SK-MEL-5 (cell line): ENCODE data around the gene CLEC4F. TPM values are rescaled to one million over a fixed set of nuclear protein-coding genes. Genes with fewer than 3 reads are reported as not detected.

Experiments used
- DNase-seq: peaks from one replicate; pipeline ENCODE4 v3.0.0-alpha.2; 2016; ENCODE audit warnings: low read depth, low spot score
- in situ Hi-C: cut with HindIII; loops from 2 replicates; pipeline ENCODE4 v1.10.0; 2016; ENCODE audit warnings: low sequenced_read_pairs, high pct_unique_total_duplicates, low pct_unique_long_range_greater_than_20kb
- small RNA-seq, 2 experiments: library from RNA; depleted of rRNA; stranded (forward); fragments of <200 nt; gene quantifications; one replicate each; pipeline ENCODE3, GENCODE V24; 2014
- total RNA-seq: library from RNA; depleted of rRNA; stranded (reverse); fragments of >200 nt; shearing (Covaris generic); gene quantifications from 2 replicates; pipeline ENCODE4 v1.2.3, GENCODE V29; 2014; rRNA removed

The CLEC4F gene
- total RNA-seq, 1 experiment from 2014 or later = not detected

DNA sequence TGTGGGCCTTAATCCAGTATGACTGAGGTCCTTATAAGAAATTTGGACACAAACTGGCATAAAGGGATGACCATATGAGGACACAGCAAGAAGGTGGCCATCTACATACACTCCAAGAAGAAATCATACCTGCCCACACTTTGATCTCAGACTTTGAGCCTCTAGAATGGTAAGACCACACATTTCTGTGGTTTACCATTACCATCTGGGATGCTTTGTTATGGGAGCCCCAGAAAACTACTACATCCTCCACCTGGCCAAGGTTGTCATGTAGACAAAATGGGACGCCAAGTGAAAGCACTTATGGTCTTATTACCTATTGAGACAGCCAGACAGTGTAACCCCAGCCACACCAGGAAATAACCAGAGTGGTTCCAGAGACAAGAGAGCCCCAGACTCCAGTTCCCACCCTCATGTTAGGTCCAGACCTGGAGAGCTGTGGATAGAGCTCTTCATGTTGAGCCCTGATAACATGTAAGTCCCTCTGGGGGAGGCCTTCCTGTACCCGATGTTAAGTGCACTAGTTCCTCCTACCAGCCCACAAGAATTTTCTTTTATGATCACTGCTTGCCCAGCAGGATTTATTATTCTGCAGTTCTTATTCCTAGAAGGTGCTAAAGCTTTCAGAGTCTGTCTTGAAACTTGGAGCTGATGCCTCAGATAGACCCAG lies 47.8 kb downstream of the CLEC4F start:
- no peak for DNase-seq
- in situ Hi-C loops = no loop called here

DNA sequence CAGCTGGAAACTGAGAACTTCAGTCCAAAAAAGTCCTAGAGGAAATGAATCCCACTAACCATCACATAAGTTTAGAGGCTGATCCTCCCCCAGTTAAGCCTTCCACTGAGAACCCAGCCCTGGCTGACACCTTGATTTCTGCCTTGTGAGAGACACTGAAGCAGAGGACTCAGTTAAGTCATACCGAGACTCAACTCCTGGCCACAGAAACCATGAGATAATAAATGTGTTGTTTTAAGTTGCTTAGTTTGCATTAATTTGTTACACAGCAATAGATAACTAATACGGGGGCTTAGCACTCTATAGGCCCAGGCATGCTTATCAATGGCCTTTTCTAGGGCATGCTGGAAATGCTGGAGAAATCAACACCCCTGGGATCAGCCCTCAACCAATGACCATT lies 49.0 kb downstream of the CLEC4F start:
- DNase-seq = no peak
- in situ Hi-C loops = no loop called here

- no peak for DNase-seq
- in situ Hi-C loops = no loop called here
Measured at GRCh38 chr2:70769450-70769849, 50.9 kb downstream of the CLEC4F start.

GRCh38 chr2:70768590-70769085 lies 51.8 kb downstream of the CLEC4F start:
- in situ Hi-C loops = no loop called here
- no peak for DNase-seq

DNA sequence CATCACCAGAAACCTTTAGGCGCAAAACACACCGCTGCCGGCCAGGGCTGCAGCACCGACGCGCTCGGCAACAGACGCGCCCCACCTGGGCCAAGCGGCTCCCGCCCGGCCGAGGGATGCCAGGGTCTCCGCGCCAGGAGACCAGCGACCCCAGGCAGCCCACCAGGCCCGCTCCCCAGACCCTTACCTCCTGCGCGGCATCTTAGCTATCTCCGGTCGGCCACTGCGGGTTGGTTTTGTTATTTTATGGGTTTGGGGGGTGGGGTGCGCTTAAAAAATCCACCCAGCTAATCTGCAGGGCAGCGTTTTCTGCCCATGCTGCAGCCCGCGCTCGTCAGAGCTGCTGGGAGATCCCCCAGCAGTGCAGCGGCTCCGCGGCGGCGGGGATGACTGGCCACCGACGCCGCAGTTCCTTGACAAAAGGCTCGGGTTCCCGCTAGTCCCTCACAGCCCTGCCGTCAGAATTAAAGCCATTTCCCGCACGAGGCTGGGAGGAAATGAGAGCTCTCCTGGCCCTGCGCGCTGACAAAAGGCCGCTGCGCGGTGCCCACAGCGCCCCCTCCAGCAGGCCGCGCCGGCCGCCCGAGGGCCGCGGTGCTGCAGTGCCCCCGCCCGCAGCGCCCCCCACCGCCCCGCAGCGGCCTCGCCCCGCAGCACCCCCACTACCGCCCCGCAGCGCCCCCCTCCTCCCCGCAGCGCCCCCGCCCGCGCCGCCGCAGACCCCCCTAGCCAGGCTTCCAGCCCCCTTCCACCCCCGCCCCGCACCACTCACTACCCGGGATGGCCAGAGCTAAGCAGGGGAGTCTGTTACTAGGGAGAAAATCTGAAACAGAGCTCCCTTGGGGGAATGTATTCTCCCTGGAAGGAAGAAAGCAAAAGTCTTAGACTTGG lies 52.5 kb downstream of the CLEC4F start, which contains the start of gene ADD2:
Gene ADD2 (minus strand): TSS at position 502 of the 891 bp plus-strand sequence. CDS start 61,792 bp downstream, outside the sequence.
- in situ Hi-C loops = no loop called here
- peak; percentile 55 for DNase-seq

DNA sequence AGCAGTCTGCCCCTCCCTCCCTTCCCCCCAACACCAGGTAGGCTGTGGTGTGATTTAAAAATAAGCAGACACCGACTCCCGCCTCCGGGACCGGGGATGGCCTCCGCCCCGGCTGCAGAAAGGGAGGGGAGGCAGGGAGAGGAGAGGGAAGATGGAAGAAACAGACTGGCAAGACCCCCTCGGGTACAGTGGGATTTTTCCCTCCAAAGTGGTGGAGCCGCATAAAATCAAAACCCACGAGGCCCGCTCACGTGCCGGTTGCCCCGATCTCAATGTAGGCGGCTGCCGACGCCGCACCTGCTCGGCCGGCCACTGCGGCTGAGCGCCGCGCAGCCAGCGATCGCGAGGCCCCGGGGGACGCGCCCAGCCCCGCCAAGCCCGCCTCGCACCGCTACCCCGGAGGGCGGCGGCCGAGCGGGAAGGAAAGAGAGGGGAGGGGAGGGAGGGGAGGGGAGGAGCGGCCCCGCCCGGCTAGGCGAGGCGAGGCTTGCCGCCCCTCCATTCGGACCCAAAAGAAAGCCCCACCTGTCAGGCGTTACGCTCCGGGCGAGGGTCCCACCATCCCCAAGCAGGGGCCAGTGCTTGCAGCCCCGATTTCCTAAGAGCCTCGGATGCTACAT lies 53.2 kb downstream of the CLEC4F start:
- in situ Hi-C loops = no loop called here
- no peak for DNase-seq

GRCh38 chr2:70766357-70767078 lies 53.9 kb downstream of the CLEC4F start:
- no peak for DNase-seq
- in situ Hi-C loops = no loop called here

DNA sequence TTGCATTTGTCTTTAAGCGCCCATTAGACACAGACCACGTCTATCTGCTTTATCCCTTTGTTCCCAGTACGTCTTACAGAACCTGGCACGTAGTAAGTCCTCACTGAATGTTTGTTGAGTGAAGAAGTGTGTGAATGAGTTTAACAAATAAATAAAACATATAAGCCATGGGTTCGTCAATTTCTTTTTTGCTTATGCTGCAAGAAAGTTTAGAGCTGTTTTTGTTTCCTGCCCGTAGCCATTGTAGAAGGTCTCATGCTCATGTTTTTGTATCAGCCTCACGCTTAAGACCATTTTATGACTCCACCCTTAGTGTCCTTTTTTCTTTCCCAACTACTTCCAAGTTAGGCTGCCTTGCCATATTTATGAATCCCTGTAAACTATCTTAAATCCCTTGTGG lies 54.9 kb downstream of the CLEC4F start:
- in situ Hi-C loops = no loop called here
- DNase-seq = no peak

- no peak for DNase-seq
- in situ Hi-C loops = no loop called here
Measured at GRCh38 chr2:70759446-70759845, 61.0 kb downstream of the CLEC4F start.

Small RNA genes within 50 kb of the gene (small RNA-seq; reads per million reads assigned to genes)
- 0 reads per million in 2 experiments for gene HMGN2P21

Other genes with a start within 250 kb of the CLEC4F start
- 5.2 and 5.7 TPM in 2 replicates for gene ADD2, start 52.4 kb downstream of the CLEC4F start, total RNA-seq
- gene FIGLA, start 30.0 kb downstream of the CLEC4F start, total RNA-seq = not detected in 2 replicates
- gene CD207, start 15.2 kb upstream of the CLEC4F start, total RNA-seq = 0.08 TPM in 1 of 2 replicates, not detected in the other
- 2.0 and 4.5 TPM in 2 replicates for gene VAX2, start 80.0 kb upstream of the CLEC4F start, total RNA-seq
- gene ATP6V1B1, start 115.3 kb upstream of the CLEC4F start, total RNA-seq = 2.5 TPM in 1 of 2 replicates, not detected in the other
- gene ANKRD53, start 158.0 kb upstream of the CLEC4F start, total RNA-seq = not detected in 2 replicates
- 55.3 and 59.5 TPM in 2 replicates for gene TEX261, start 174.3 kb upstream of the CLEC4F start, total RNA-seq
- 66.9 and 85.2 TPM in 2 replicates for gene NAGK, start 248.0 kb upstream of the CLEC4F start, total RNA-seq